ENCODE results near the gene SEC14L5. TPM values are rescaled to one million over a fixed set of nuclear protein-coding genes. Genes with fewer than 3 reads are reported as not detected.
"Not testable (repeated sequence)": the region's sequence is repeated elsewhere in the genome, so short reads cannot be mapped to it uniquely, and the experiment has no call there.

SEC14L5 gene
- total RNA-seq, 1 donor from 2014 or later, result 3.1 TPM

- H3K4me3 Mint-ChIP-seq (ENCODE audit: unreplicated experiment), result no peak overlapping the region
- peaks cover 3% of the 10 kb centered on the region for H3K9me3 Mint-ChIP-seq (ENCODE audit: unreplicated experiment)
- no peak for DNase-seq
- TF ChIP-seq CTCF (IDR thresholded peaks at IDR 0.05; ENCODE audit: partially characterized antibody, unreplicated experiment), result no peak
- H3K36me3 Mint-ChIP-seq (ENCODE audit: unreplicated experiment), result peaks cover 8% of the 10 kb centered on the region
- no peak overlapping the region for H3K27ac Mint-ChIP-seq (ENCODE audit: unreplicated experiment)
- no peaks in the 10 kb centered on the region for H3K4me1 Mint-ChIP-seq (ENCODE audit: low read depth, unreplicated experiment)
- H3K27me3 Mint-ChIP-seq (ENCODE audit: unreplicated experiment), result peaks cover 3% of the 10 kb centered on the region
Measured at GRCh38 chr16:4928227-4928626, 29.9 kb upstream of the SEC14L5 start.

- H3K4me3 Mint-ChIP-seq (ENCODE audit: unreplicated experiment); H3K27ac Mint-ChIP-seq (ENCODE audit: unreplicated experiment); H3K9me3 Mint-ChIP-seq (ENCODE audit: unreplicated experiment); H3K4me1 Mint-ChIP-seq (ENCODE audit: low read depth, unreplicated experiment); H3K27me3 Mint-ChIP-seq (ENCODE audit: unreplicated experiment); DNase-seq; H3K36me3 Mint-ChIP-seq (ENCODE audit: unreplicated experiment): not testable (repeated sequence)
Measured at GRCh38 chr16:4929619-4930018, 28.5 kb upstream of the SEC14L5 start.

- Mint-ChIP-seq H3K27me3 (ENCODE audit: unreplicated experiment) (peaks cover 4% of the 10 kb centered on the region), H3K4me3 (ENCODE audit: unreplicated experiment) (no peak overlapping the region), H3K4me1 (ENCODE audit: low read depth, unreplicated experiment) (peaks cover 4% of the 10 kb centered on the region), H3K27ac (ENCODE audit: unreplicated experiment) (no peak overlapping the region), H3K9me3 (ENCODE audit: unreplicated experiment) (peaks cover 1% of the 10 kb centered on the region), H3K36me3 (ENCODE audit: unreplicated experiment) (peaks cover 8% of the 10 kb centered on the region)
- no peak for DNase-seq
- TF ChIP-seq CTCF (IDR thresholded peaks at IDR 0.05; ENCODE audit: partially characterized antibody, unreplicated experiment), result no peak
Measured at GRCh38 chr16:4931381-4931780, 26.7 kb upstream of the SEC14L5 start.

- H3K36me3 Mint-ChIP-seq (ENCODE audit: unreplicated experiment), result no peaks in the 10 kb centered on the region
- peaks cover 4% of the 10 kb centered on the region for H3K9me3 Mint-ChIP-seq (ENCODE audit: unreplicated experiment)
- H3K27ac Mint-ChIP-seq (ENCODE audit: unreplicated experiment), result no peak overlapping the region
- TF ChIP-seq CTCF (IDR thresholded peaks at IDR 0.05; ENCODE audit: partially characterized antibody, unreplicated experiment), result no peak
- DNase-seq, result no peak
- H3K4me3 Mint-ChIP-seq (ENCODE audit: unreplicated experiment), result no peak overlapping the region
- H3K27me3 Mint-ChIP-seq (ENCODE audit: unreplicated experiment), result peaks cover 10% of the 10 kb centered on the region
- peaks cover 4% of the 10 kb centered on the region for H3K4me1 Mint-ChIP-seq (ENCODE audit: low read depth, unreplicated experiment)
Measured at GRCh38 chr16:4933433-4933832, 24.7 kb upstream of the SEC14L5 start.

- TF ChIP-seq CTCF (IDR thresholded peaks at IDR 0.05; ENCODE audit: partially characterized antibody, unreplicated experiment), result no peak
- no peak overlapping the region for H3K4me3 Mint-ChIP-seq (ENCODE audit: unreplicated experiment)
- peaks cover 10% of the 10 kb centered on the region for H3K27me3 Mint-ChIP-seq (ENCODE audit: unreplicated experiment)
- H3K4me1 Mint-ChIP-seq (ENCODE audit: low read depth, unreplicated experiment), result peaks cover 4% of the 10 kb centered on the region
- peaks cover 4% of the 10 kb centered on the region for H3K9me3 Mint-ChIP-seq (ENCODE audit: unreplicated experiment)
- no peak overlapping the region for H3K27ac Mint-ChIP-seq (ENCODE audit: unreplicated experiment)
- no peak for DNase-seq
- H3K36me3 Mint-ChIP-seq (ENCODE audit: unreplicated experiment), result no peaks in the 10 kb centered on the region
Measured at GRCh38 chr16:4933871-4934395, 24.2 kb upstream of the SEC14L5 start.
